Measurements from ENCODE around the gene DEFB116.

DNA sequence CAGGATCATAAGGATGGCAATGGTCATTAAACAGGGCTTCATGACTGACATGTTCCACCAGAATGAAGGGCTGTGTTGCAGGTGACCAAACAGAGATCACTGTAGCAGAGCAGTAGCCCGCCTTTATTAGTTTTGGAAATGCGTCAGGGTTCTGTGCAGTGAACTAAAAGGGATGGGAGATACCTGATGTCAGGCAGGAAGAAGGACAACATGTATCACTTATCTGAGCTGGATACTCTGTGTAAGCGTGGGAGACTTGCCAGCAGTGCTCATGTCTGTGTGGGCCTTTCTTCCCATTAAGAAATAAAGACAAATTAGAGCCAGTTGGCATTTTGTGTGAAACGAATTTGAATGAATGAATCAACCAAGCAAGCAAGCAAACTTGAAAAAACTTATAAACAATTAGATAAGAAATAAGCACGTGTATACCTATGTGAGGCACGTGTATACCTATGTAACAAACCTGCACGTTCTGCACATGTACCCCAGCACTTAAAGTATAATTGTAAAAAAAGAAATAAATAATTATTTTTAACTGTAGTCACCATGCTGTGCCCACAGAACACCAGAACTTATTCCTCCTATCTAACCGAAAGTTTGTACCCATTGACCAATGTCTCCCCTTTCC is at the start of gene DEFB116:
- TF ChIP-seq, protein P1, sequence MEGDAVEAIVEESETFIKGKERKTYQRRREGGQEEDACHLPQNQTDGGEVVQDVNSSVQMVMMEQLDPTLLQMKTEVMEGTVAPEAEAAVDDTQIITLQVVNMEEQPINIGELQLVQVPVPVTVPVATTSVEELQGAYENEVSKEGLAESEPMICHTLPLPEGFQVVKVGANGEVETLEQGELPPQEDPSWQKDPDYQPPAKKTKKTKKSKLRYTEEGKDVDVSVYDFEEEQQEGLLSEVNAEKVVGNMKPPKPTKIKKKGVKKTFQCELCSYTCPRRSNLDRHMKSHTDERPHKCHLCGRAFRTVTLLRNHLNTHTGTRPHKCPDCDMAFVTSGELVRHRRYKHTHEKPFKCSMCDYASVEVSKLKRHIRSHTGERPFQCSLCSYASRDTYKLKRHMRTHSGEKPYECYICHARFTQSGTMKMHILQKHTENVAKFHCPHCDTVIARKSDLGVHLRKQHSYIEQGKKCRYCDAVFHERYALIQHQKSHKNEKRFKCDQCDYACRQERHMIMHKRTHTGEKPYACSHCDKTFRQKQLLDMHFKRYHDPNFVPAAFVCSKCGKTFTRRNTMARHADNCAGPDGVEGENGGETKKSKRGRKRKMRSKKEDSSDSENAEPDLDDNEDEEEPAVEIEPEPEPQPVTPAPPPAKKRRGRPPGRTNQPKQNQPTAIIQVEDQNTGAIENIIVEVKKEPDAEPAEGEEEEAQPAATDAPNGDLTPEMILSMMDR (IDR thresholded peaks at IDR 0.05) = no peak
- TF ChIP-seq EZH2 (IDR thresholded peaks at IDR 0.05; ENCODE audit: borderline replicate concordance, insufficient read depth, low read depth, low read length, poor library complexity, severe bottlenecking) = no peak

All from B cell (primary cell).